ENCODE results near the gene CDH1. TPM values are rescaled to one million over a fixed set of nuclear protein-coding genes. Genes with fewer than 3 reads are reported as not detected.

The CDH1 gene
- total RNA-seq, 4 donors from 2014 or later, result 190 to 551 (median 434) TPM

DNA sequence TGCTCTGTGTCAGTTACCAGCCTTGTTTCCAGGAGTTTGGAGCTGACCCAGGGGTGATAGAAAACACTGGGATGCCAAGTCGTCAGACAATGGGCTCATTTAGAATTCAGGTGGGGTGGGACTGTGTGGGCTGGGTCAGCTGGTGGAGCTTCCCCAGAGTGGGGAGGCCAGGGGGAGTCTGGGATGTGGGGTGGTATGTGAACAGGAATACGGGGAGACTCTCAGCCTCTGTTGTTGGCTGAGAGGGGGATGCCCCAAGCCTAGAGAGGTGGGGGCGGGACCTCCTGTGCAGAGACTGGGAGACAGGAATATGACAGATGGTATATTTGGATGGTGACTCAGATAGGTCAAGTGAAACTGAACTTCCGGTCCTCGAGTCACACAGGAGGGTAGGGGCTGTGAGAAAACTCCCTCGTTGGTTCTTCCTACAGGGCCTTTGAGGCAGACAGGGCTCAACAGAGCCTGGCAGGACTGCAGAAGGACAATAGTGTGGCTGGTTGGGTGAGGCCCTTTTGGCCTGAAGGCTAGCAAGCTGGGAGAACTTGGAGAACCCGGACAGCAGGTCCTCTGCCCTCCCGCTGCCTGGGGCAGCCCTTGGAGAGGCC is 23.7 kb downstream of the CDH1 start:
- no peak overlapping the region for H3K4me3 ChIP-seq
- in situ Hi-C loops (cut with MboI; ENCODE audit: low pct_ligation_motif_present in 1 of 4, low pct_unique_long_range_greater_than_20kb in 1 of 4, low sequenced_read_pairs in 3 of 4) (no loop called here), intact Hi-C loops (cut with DNase I; ENCODE audit: low total_unique reads) (no loop called here)
- H3K36me3 ChIP-seq, result no peaks in the 10 kb centered on the region
- WGBS, 2 donors (ENCODE audit: low coverage in 1 of 2), result 56% methylated on average over 8 of the region's 8 CpGs; no CpG with 5 or more reads in 1 of the 2 donors
- TF ChIP-seq POLR2AphosphoS5 (IDR thresholded peaks at IDR 0.05), result no peak
- TF ChIP-seq POLR2A (IDR thresholded peaks at IDR 0.05), result no peak
- TF ChIP-seq, protein P1, sequence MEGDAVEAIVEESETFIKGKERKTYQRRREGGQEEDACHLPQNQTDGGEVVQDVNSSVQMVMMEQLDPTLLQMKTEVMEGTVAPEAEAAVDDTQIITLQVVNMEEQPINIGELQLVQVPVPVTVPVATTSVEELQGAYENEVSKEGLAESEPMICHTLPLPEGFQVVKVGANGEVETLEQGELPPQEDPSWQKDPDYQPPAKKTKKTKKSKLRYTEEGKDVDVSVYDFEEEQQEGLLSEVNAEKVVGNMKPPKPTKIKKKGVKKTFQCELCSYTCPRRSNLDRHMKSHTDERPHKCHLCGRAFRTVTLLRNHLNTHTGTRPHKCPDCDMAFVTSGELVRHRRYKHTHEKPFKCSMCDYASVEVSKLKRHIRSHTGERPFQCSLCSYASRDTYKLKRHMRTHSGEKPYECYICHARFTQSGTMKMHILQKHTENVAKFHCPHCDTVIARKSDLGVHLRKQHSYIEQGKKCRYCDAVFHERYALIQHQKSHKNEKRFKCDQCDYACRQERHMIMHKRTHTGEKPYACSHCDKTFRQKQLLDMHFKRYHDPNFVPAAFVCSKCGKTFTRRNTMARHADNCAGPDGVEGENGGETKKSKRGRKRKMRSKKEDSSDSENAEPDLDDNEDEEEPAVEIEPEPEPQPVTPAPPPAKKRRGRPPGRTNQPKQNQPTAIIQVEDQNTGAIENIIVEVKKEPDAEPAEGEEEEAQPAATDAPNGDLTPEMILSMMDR (IDR thresholded peaks at IDR 0.05), result no peak
- no peak for TF ChIP-seq EP300 (IDR thresholded peaks at IDR 0.05; ENCODE audit: low read depth)
- no peaks in the 10 kb centered on the region for H3K9me3 ChIP-seq
- peak; percentile 41 for DNase-seq
- no peak overlapping the region for H3K27ac ChIP-seq
- peaks cover 5 to 21% (median 10%) of the 10 kb centered on the region in 4 donors for H3K4me1 ChIP-seq
- H3K27me3 ChIP-seq, result no peaks in the 10 kb centered on the region

DNA sequence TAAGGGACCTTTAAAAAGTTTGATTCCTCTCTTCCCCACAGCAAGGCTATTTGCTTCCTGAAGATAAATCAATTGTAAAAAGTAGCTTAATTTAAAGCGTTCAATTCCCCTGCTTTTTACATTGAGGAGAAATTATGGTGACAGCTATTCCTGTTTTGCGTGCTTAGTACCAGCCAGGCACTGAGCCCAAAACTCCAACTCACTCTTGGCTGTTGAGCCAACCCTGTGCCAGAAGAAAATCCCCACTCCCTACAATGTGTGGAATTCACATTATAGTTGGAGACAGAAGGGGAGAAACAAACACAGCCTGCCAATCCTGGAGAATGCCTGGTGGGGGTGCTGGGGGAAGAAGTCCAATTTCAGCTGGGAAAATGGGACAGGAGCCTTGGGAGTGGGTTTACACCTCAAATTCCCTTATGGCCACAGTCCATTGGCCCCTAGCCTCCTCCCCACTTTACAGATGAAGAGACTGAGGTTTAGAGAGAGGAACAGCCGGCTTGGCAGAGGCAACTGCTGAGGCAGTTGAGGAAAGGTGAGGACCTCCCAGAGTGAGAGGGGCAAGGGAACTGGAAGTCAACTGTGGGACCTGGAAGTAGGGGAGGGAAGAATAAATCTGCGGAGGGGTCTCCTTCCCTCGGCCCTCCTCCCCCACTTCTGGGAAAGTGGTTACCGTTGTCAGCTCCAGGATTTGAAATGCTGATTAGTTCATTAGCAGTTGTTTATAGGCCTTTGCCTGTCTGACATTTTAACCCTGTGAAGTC is 26.1 kb downstream of the CDH1 start:
- no peak overlapping the region for H3K4me3 ChIP-seq
- H3K36me3 ChIP-seq, result no peaks in the 10 kb centered on the region
- H3K9me3 ChIP-seq, result no peaks in the 10 kb centered on the region
- H3K27ac ChIP-seq, result no peak overlapping the region
- no peak for TF ChIP-seq EP300 (IDR thresholded peaks at IDR 0.05; ENCODE audit: low read depth)
- H3K4me1 ChIP-seq, result peaks cover 0 to 3% (median 0%) of the 10 kb centered on the region in 4 donors
- intact Hi-C loops (cut with DNase I; ENCODE audit: low total_unique reads), result no loop called here
- in situ Hi-C loops (cut with MboI; ENCODE audit: low pct_ligation_motif_present in 1 of 4, low pct_unique_long_range_greater_than_20kb in 1 of 4, low sequenced_read_pairs in 3 of 4), result no loop called here
- no peak for DNase-seq
- H3K27me3 ChIP-seq, result no peaks in the 10 kb centered on the region
- WGBS, 2 donors (ENCODE audit: low coverage in 1 of 2), result 63 to 66% methylated on average over 5 to 6 of the region's 6 CpGs

DNA sequence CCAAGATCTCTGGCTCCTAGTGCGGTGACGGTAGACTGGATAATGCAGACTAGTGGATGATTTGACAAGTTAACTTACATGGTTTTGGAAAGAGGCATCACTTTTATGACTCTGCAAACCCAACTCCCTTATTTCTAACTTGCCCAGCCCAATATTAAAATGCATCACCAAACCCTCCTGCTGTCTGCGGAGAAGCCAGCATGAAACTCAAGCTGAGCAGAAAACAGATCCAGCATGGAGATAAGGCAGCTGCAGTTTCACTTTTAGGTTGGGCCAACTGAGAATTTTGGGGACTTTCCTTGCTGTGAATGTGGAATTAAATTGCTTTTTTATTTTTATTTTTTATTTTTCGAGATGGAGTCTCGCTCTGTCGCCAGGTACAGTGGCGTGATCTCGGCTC is 27.8 kb downstream of the CDH1 start:
- 40 to 80% methylated on average over 1 to 8 of the region's 8 CpGs for WGBS, 2 donors (ENCODE audit: low coverage in 1 of 2)
- Histone ChIP-seq H3K36me3 (no peaks in the 10 kb centered on the region), H3K9me3 (no peaks in the 10 kb centered on the region), H3K4me3 (no peak overlapping the region), H3K4me1 (peaks cover 0 to 3% (median 0%) of the 10 kb centered on the region in 4 donors), H3K27me3 (no peaks in the 10 kb centered on the region), H3K27ac (no peak overlapping the region)
- TF ChIP-seq POLR2AphosphoS5 (IDR thresholded peaks at IDR 0.05) (no peak), EP300 (IDR thresholded peaks at IDR 0.05; ENCODE audit: low read depth) (no peak), POLR2A (IDR thresholded peaks at IDR 0.05) (no peak)
- TF ChIP-seq, protein P1 (IDR thresholded peaks at IDR 0.05), result no peak
- in situ Hi-C loops (cut with MboI; ENCODE audit: low pct_ligation_motif_present in 1 of 4, low pct_unique_long_range_greater_than_20kb in 1 of 4, low sequenced_read_pairs in 3 of 4), result no loop called here
- no peak for DNase-seq
- intact Hi-C loops (cut with DNase I; ENCODE audit: low total_unique reads), result no loop called here

DNA sequence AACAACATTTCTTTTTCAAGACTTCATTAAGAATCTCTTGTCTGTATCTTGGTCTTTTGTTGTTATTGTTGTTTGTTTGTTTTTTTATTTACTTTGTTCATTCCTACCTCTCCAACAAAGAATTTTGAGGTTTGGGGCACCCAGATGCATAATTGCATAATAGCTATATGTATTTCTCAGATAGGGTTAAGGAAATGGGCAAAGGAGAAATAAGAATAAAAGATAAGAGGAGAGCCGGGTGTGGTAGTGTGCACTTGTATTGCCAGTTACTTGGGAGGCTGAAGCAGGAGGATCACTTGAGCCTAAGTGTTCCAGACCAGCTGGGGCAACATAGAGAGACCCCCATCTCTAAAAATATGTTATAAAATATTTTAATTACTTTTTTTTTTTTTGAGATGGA is 30.5 kb downstream of the CDH1 start:
- H3K4me3 ChIP-seq, result no peak overlapping the region
- no peaks in the 10 kb centered on the region for H3K4me1 ChIP-seq
- intact Hi-C loops (cut with DNase I; ENCODE audit: low total_unique reads), result no loop called here
- 36 to 70% methylated on average over 1 of the region's 1 CpG for WGBS, 2 donors (ENCODE audit: low coverage in 1 of 2)
- H3K36me3 ChIP-seq, result no peaks in the 10 kb centered on the region
- TF ChIP-seq POLR2AphosphoS5 (IDR thresholded peaks at IDR 0.05) (no peak), POLR2A (IDR thresholded peaks at IDR 0.05) (no peak), EP300 (IDR thresholded peaks at IDR 0.05; ENCODE audit: low read depth) (no peak)
- TF ChIP-seq, protein P1 (IDR thresholded peaks at IDR 0.05), result no peak
- DNase-seq, result no peak
- no peak overlapping the region for H3K27ac ChIP-seq
- no peaks in the 10 kb centered on the region for H3K9me3 ChIP-seq
- in situ Hi-C loops (cut with MboI; ENCODE audit: low pct_ligation_motif_present in 1 of 4, low pct_unique_long_range_greater_than_20kb in 1 of 4, low sequenced_read_pairs in 3 of 4), result no loop called here
- H3K27me3 ChIP-seq, result no peaks in the 10 kb centered on the region
